ENCODE results near the gene MSI2.

MSI2 gene

GRCh38 chr17:57567251-57567650, 310.9 kb downstream of the MSI2 start:
- no peak for DNase-seq

GRCh38 chr17:57568340-57568739, 312.0 kb downstream of the MSI2 start:
- no peak for DNase-seq

- DNase-seq = no peak
These were observed 312.7 kb downstream of the MSI2 start for GRCh38 chr17:57569021-57569420.

GRCh38 chr17:57569853-57570252, 313.5 kb downstream of the MSI2 start:
- no peak for DNase-seq

- DNase-seq = no peak
These were observed 314.5 kb downstream of the MSI2 start for GRCh38 chr17:57570724-57571344.

GRCh38 chr17:57572062-57572461, 315.7 kb downstream of the MSI2 start:
- no peak for DNase-seq

- DNase-seq = no peak
These were observed 316.3 kb downstream of the MSI2 start for GRCh38 chr17:57572600-57572999.

GRCh38 chr17:57574040-57574513, 317.8 kb downstream of the MSI2 start:
- no peak for DNase-seq

- no peak for DNase-seq
These were observed 320.4 kb downstream of the MSI2 start for GRCh38 chr17:57576744-57577143.

GRCh38 chr17:57577751-57578607, 321.7 kb downstream of the MSI2 start:
- no peak for DNase-seq

GRCh38 chr17:57578608-57579225, 322.4 kb downstream of the MSI2 start:
- DNase-seq = no peak

GRCh38 chr17:57579245-57579644, 322.9 kb downstream of the MSI2 start:
- DNase-seq = no peak

GRCh38 chr17:57580055-57580739, 323.9 kb downstream of the MSI2 start:
- no peak for DNase-seq

GRCh38 chr17:57582881-57583756, 326.8 kb downstream of the MSI2 start:
- no peak for DNase-seq

- DNase-seq = no peak
These were observed 327.8 kb downstream of the MSI2 start for GRCh38 chr17:57584050-57584551.

GRCh38 chr17:57585341-57586195, 329.2 kb downstream of the MSI2 start:
- no peak for DNase-seq

GRCh38 chr17:57586196-57586740, 329.9 kb downstream of the MSI2 start:
- no peak for DNase-seq

GRCh38 chr17:57586742-57587141, 330.4 kb downstream of the MSI2 start:
- no peak for DNase-seq

- DNase-seq = no peak
These were observed 331.1 kb downstream of the MSI2 start for GRCh38 chr17:57587193-57587969.

GRCh38 chr17:57588086-57588485, 331.8 kb downstream of the MSI2 start:
- DNase-seq = no peak

Data from stimulated activated naive CD4-positive, alpha-beta T cell (primary cell).